Type B pancreatic cell (in vitro differentiated cells): Measurements from ENCODE around the gene JAKMIP1. TPM values are rescaled to one million over a fixed set of nuclear protein-coding genes. Genes with fewer than 3 reads are reported as not detected.

Experiments used
- DNase-seq: peaks from one replicate; pipeline ENCODE4 v3.0.0; 2021; ENCODE audit warnings: mixed read lengths; ENCODE audit not compliant: unreplicated experiment; ENCODE audit errors: extremely low spot score
- H3K27ac Mint-ChIP-seq: 2 replicates; pipeline ENCODE4 v1.8.0; 2021; ENCODE audit warnings: mild to moderate bottlenecking, mixed read lengths
- H3K27me3 Mint-ChIP-seq: 2 replicates; pipeline ENCODE4 v1.8.0; 2021; ENCODE audit warnings: mixed read lengths
- H3K36me3 Mint-ChIP-seq: 2 replicates; pipeline ENCODE4 v1.8.0; 2021; ENCODE audit warnings: mixed read lengths
- H3K4me1 Mint-ChIP-seq: one replicate; pipeline ENCODE4 v1.8.0; 2021; ENCODE audit warnings: mixed read lengths; ENCODE audit not compliant: unreplicated experiment
- H3K4me3 Mint-ChIP-seq: 2 replicates; pipeline ENCODE4 v1.8.0; 2021; ENCODE audit warnings: mild to moderate bottlenecking, mixed read lengths
- H3K9me3 Mint-ChIP-seq: 2 replicates; pipeline ENCODE4 v1.8.0; 2021; ENCODE audit warnings: mixed read lengths
- total RNA-seq: library from RNA; stranded (reverse); gene quantifications from 2 replicates; pipeline ENCODE4 v1.2.1, GENCODE V29; 2021; ENCODE audit warnings: low replicate concordance
- TF ChIP-seq, protein P1 (sequence below): fragments of 200-600 bp; sonication (generic); conservative IDR thresholded peaks from 2 replicates; pipeline ENCODE4 v1.5.0; 2021; ENCODE audit warnings: antibody characterized with exemption, mild to moderate bottlenecking

Gene JAKMIP1
- total RNA-seq, 1 donor from 2014 or later: 0.89 TPM

DNA sequence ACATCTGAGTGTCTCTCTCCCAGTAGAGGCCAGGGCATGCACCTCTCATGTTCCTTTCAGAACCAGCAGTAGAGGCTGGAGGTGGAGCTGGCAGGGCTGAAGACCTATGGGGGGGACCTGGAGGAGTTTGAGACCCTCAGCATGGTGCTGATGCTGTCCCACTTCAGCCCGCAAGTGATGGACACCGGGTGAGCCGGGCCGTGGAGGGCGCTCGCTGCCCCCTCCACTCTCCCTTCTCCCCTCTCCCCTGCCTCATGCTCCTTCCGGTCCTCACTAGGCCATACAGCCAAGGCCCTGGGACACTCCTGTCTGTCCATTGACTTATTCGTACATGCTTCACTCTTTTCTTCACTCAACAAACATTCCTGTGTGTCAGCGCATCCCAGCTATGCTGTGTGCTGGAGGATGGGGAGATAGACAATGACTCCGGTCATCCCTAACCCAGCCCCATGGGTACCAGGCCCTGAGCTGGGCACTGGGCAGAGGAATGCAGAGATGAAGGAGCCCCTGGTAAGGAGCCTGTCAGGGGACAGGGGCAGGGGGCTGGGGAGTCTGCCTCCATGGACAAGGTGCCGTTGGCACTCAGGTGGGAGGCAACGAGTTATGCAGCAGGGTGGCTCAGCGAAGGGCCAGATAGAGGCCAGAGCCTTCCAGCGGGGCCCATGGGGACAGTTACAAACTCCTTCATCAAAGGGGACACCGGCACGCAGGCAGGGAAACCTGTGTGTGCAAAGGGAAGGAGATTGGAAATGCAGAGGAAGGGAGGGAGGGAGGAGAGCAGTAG is 40.9 kb upstream of the JAKMIP1 start:
- Mint-ChIP-seq H3K4me1 (peaks cover 1% of the 10 kb centered on the region), H3K9me3 (no peaks in the 10 kb centered on the region), H3K4me3 (no peak overlapping the region), H3K27ac (no peak overlapping the region), H3K36me3 (no peaks in the 10 kb centered on the region), H3K27me3 (peaks cover 21% of the 10 kb centered on the region)
- TF ChIP-seq, protein P1, sequence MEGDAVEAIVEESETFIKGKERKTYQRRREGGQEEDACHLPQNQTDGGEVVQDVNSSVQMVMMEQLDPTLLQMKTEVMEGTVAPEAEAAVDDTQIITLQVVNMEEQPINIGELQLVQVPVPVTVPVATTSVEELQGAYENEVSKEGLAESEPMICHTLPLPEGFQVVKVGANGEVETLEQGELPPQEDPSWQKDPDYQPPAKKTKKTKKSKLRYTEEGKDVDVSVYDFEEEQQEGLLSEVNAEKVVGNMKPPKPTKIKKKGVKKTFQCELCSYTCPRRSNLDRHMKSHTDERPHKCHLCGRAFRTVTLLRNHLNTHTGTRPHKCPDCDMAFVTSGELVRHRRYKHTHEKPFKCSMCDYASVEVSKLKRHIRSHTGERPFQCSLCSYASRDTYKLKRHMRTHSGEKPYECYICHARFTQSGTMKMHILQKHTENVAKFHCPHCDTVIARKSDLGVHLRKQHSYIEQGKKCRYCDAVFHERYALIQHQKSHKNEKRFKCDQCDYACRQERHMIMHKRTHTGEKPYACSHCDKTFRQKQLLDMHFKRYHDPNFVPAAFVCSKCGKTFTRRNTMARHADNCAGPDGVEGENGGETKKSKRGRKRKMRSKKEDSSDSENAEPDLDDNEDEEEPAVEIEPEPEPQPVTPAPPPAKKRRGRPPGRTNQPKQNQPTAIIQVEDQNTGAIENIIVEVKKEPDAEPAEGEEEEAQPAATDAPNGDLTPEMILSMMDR: no peak
- no peak for DNase-seq

DNA sequence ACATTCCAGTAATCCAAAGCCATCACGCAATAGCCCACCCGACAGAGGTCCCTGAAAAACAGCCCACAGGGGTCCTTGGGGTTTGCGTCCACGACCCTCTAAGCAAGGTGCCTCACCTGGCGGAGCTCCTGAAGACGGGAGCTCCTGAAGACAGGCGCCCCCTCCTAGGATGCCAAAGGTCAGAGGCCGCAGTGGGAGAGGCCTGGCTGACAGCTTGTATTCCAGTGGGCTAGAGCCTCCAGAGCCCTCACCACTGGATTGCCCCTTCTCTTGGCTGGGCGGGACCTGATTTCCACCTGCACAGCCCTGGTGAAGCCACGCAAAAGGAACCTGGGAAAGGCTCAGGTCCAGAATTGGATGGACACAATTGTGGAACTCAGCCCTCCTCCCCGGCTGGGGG is 39.6 kb upstream of the JAKMIP1 start:
- H3K36me3 Mint-ChIP-seq: no peaks in the 10 kb centered on the region
- TF ChIP-seq, protein P1: no peak
- H3K9me3 Mint-ChIP-seq: no peaks in the 10 kb centered on the region
- peaks cover 25% of the 10 kb centered on the region for H3K27me3 Mint-ChIP-seq
- H3K4me1 Mint-ChIP-seq: peaks cover 5% of the 10 kb centered on the region
- no peak overlapping the region for H3K4me3 Mint-ChIP-seq
- DNase-seq: no peak
- H3K27ac Mint-ChIP-seq: no peak overlapping the region

DNA sequence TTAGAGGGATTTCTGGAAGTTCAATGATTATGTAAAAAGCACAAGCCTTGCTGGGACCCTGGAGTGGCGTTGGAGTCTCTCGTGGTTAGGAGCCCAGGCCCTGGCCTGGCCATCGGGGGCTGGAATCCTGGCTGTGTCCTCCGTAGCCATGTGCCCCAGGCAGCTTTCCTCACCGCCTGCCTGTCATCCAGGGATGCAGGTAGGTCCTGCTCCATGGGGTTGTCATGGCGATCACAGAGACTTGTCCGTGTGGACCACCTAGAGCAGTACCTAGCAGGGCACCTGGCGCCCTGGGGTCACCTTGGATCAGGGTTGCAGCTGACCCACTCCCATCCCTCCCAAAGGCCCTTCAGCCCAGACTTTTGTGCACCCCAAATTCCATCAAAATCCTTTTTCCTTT is 39.1 kb upstream of the JAKMIP1 start:
- no peak overlapping the region for H3K4me3 Mint-ChIP-seq
- H3K36me3 Mint-ChIP-seq: no peaks in the 10 kb centered on the region
- peaks cover 22% of the 10 kb centered on the region for H3K27me3 Mint-ChIP-seq
- H3K4me1 Mint-ChIP-seq: peaks cover 5% of the 10 kb centered on the region
- no peaks in the 10 kb centered on the region for H3K9me3 Mint-ChIP-seq
- no peak overlapping the region for H3K27ac Mint-ChIP-seq
- DNase-seq: no peak
- TF ChIP-seq, protein P1: no peak

DNA sequence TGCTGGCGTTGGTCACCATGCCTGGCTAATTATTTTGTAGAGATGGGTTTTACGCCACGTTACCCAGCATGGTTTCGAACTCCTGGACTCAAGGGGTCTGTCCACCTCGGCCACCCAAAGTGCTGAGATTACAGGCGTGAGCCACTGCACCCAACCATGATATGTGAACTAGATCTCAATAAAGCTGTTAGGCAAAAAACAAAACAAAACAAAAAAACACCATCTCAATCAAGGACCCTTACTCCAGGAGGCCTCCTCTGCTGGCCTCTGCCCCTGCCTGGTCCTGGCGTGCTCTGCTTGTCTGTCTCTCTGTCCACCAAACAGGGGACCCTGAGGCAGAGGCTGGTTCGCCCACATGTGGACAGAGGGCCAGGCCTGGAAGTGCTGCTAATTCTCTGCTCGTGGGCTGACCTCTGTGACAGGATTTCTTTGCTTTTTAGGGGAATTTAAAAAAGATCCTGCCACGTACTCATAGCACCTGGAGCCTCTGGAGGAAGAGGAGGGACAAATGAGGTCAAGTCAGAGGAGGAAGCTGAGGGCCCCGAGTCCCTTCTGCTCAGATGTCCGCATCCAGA is 36.6 kb upstream of the JAKMIP1 start:
- TF ChIP-seq, protein P1: no peak
- H3K4me3 Mint-ChIP-seq: no peak overlapping the region
- H3K27me3 Mint-ChIP-seq: peaks cover 10% of the 10 kb centered on the region
- H3K4me1 Mint-ChIP-seq: peaks cover 5% of the 10 kb centered on the region
- H3K36me3 Mint-ChIP-seq: no peaks in the 10 kb centered on the region
- no peak for DNase-seq
- H3K27ac Mint-ChIP-seq: no peak overlapping the region
- no peaks in the 10 kb centered on the region for H3K9me3 Mint-ChIP-seq

DNA sequence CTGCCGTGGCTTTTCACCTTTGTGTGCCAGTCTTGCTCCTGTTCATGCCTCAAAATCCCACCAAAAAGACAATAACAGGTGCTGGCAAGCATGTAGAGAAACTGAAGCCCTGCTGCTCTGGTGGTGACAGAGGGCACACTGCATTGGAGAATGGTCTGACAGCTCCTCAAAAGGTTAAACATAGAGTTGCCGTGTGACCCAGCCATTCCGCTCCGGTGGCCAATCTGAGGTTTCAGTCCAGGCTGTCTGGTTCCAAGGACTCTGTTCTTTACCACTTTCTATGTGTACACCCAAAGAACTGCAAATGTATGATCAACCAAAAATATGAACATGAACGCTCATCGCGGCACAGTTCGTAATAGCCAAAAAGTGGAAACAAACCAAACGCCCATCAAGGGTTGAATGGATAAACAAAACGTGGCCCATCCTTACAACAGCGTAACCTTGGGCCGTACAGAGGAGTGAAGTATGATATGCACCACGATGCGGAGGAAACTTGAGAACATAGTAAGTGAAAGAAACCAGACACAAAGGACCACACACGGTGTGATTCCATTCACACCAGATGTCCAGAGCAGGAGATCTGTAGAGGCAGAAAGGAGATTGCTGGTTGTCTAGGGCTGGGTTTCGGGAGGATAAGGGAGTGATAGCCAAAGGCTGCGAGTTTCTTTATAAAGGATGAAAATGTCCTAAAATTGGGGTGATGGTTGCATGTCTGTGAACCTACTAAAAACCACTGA is 35.7 kb upstream of the JAKMIP1 start:
- DNase-seq: no peak
- peaks cover 12% of the 10 kb centered on the region for H3K27me3 Mint-ChIP-seq
- peaks cover 5% of the 10 kb centered on the region for H3K4me1 Mint-ChIP-seq

More for the DNA sequence above, 35.7 kb upstream of the JAKMIP1 start:
- Mint-ChIP-seq H3K4me3 (no peak overlapping the region), H3K36me3 (no peaks in the 10 kb centered on the region), H3K9me3 (no peaks in the 10 kb centered on the region), H3K27ac (no peak overlapping the region)
- TF ChIP-seq, protein P1: no peak
